Measurements from ENCODE around the gene FAM217A.

DNA sequence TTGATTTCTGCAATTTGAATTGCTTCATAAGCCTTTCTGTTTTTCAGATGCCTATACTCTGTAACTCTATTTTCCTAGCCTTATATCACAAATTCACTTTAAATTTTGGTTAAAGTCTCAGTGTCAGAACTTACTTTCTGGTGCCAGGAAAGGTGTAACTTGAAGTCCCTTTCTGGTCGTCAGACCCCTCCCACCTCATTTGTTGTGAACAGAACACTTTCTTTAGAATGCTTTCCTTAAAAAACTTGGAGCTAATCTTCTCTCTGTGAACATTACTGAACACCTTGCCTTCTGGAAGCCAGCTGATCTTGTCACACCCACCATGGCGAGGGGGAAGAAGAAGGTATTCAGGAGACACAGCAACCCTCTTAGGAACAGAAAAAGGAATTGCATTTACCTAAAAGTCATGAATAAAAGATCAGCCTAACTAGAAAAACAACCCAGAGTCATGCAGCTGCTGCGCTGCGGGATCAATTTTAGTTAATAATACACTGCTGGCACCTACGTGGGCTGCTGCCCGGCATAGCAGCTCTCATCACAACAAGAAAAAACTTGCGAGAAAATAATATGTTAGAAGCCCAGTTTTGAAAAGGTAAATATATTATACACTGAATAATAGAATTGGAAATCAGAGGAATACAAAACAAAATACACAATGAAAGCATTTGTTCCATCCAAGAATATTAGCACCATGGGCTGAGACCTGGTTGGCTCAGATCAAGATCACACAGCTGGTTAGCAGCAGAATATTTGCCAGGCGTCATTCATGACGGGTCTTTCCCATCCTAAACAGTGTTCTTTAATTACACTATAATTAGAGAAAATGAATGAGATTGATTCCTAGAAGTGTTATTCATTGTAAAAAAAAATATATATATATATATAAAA, 5.8 kb upstream of the FAM217A start:
- TF ChIP-seq, protein P1, sequence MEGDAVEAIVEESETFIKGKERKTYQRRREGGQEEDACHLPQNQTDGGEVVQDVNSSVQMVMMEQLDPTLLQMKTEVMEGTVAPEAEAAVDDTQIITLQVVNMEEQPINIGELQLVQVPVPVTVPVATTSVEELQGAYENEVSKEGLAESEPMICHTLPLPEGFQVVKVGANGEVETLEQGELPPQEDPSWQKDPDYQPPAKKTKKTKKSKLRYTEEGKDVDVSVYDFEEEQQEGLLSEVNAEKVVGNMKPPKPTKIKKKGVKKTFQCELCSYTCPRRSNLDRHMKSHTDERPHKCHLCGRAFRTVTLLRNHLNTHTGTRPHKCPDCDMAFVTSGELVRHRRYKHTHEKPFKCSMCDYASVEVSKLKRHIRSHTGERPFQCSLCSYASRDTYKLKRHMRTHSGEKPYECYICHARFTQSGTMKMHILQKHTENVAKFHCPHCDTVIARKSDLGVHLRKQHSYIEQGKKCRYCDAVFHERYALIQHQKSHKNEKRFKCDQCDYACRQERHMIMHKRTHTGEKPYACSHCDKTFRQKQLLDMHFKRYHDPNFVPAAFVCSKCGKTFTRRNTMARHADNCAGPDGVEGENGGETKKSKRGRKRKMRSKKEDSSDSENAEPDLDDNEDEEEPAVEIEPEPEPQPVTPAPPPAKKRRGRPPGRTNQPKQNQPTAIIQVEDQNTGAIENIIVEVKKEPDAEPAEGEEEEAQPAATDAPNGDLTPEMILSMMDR (IDR thresholded peaks at IDR 0.05 in 8 of 11, conservative IDR thresholded peaks at IDR 0.05 in 3 of 11), result no peak
- TF ChIP-seq POLR2A (IDR thresholded peaks at IDR 0.05), result no peak

All from spleen (tissue), 7 donors.